ENCODE data around the gene MTRF1. TPM values are rescaled to one million over a fixed set of nuclear protein-coding genes. Genes with fewer than 3 reads are reported as not detected.

Gene MTRF1
- total and polyA plus RNA-seq, 9 of the 15 experiments (the other 6 are each of a cell fraction or from before 2014, with no cell fraction given): 12.5 to 33.7 (median 20.1) TPM

- Histone ChIP-seq H3K36me3 (ENCODE audit: control insufficient read depth, insufficient read depth, low read length) (no peaks in the 10 kb centered on the region; the same call in 2 of the 3 replicates), H3K9ac (ENCODE audit: insufficient read depth in 1 of 2, low read depth in 2 of 2, low read length in 2 of 2) (no peak overlapping the region), H3K79me2 (ENCODE audit: control insufficient read depth, insufficient read depth, low read length) (no peaks in the 10 kb centered on the region), H3K9me3 (replicated peaks; ENCODE audit: control insufficient read depth, insufficient read depth, low read depth, low read length) (no peaks in the 10 kb centered on the region), H3K9me1 (ENCODE audit: control insufficient read depth, insufficient read depth, low read length) (no peaks in the 10 kb centered on the region), H3K4me2 (ENCODE audit: insufficient read depth, low read length) (no peak overlapping the region), H3K4me1 (replicated peaks in 1 of 2; ENCODE audit: control insufficient read depth in 2 of 2, insufficient read depth in 2 of 2, low read length in 2 of 2) (no peaks in the 10 kb centered on the region), H3K27ac (ENCODE audit: extremely low read depth, low read depth, low read length) (no peak overlapping the region), H2AFZ (ENCODE audit: low read depth, low read length) (no peak overlapping the region), H3K27me3 (ENCODE audit: control insufficient read depth in 2 of 2, insufficient read depth in 2 of 2, low read length in 2 of 2) (no peaks in the 10 kb centered on the region), H3K4me3 (no peak overlapping the region), H4K20me1 (replicated peaks; ENCODE audit: control insufficient read depth, insufficient read depth, low read length) (no peaks in the 10 kb centered on the region)
- no peak for TF ChIP-seq SNIP1 (IDR thresholded peaks at IDR 0.05; ENCODE audit: low read depth)
- TF ChIP-seq, protein P1, sequence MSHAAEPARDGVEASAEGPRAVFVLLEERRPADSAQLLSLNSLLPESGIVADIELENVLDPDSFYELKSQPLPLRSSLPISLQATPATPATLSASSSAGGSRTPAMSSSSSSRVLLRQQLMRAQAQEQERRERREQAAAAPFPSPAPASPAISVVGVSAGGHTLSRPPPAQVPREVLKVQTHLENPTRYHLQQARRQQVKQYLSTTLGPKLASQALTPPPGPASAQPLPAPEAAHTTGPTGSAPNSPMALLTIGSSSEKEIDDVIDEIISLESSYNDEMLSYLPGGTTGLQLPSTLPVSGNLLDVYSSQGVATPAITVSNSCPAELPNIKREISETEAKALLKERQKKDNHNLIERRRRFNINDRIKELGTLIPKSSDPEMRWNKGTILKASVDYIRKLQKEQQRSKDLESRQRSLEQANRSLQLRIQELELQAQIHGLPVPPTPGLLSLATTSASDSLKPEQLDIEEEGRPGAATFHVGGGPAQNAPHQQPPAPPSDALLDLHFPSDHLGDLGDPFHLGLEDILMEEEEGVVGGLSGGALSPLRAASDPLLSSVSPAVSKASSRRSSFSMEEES (CRISPR knock-in tag; IDR thresholded peaks at IDR 0.05): no peak
- no TSS peak for BruUV-seq (replicated peaks)
- FAIRE-seq: no peak
- in situ Hi-C loops (cut with MboI) (no loop called here), intact Hi-C loops (cut with micrococcal nuclease) (no loop called here)
- POLR2A ChIA-PET: no interaction called here
- CTCF ChIA-PET (ENCODE audit: low intra/inter-chr PET ratio): no interaction called here
- no peak for DNase-seq (ENCODE audit: extremely low read depth in 1 of 4, low spot score in 3 of 4)
- 30% methylated on average over 3 of the region's 3 CpGs for WGBS (ENCODE audit: insufficient coverage, low coverage, missing lambda C conversion rate)
- no peak for ATAC-seq
Observed at GRCh38 chr13:41186481-41186880, 76.9 kb downstream of the MTRF1 start.

DNA sequence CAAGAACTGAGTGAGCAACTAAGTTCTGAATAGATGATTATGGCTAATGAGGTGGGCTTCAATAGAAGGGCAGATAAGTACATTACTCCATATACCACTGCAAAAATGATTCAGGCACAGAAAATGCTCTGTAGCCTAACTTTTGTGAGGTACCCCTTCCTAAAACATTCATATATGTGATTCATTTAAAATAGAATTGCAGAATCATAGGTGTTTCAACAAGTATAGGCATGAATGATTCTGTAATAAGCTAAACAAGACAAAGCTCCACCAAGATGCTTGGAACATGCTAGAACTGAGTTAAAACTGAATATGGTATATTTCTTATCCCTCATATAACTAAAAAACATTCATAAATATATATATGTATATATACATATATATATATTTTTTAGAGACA, 81.1 kb downstream of the MTRF1 start:
- CTCF ChIA-PET (ENCODE audit: low intra/inter-chr PET ratio): no interaction called here
- H3K9me1 ChIP-seq (ENCODE audit: control insufficient read depth, insufficient read depth, low read length): no peaks in the 10 kb centered on the region
- no peak overlapping the region for H3K4me2 ChIP-seq (ENCODE audit: insufficient read depth, low read length)
- POLR2A ChIA-PET: no interaction called here
- no peak for FAIRE-seq
- intact Hi-C loops (cut with micrococcal nuclease) (no loop called here), in situ Hi-C loops (cut with MboI) (no loop called here)
- no TSS peak for BruUV-seq (replicated peaks)
- H2AFZ ChIP-seq (ENCODE audit: low read depth, low read length): no peak overlapping the region
- peaks cover 0 to 4% of the 10 kb centered on the region in 2 experiments; a peak in 1 of 5 replicates for H3K4me1 ChIP-seq (replicated peaks in 1 of 2; ENCODE audit: control insufficient read depth in 2 of 2, insufficient read depth in 2 of 2, low read length in 2 of 2)
- no peaks in the 10 kb centered on the region for H3K79me2 ChIP-seq (ENCODE audit: control insufficient read depth, insufficient read depth, low read length)
- no peak for ATAC-seq
- no peaks in the 10 kb centered on the region for H3K9me3 ChIP-seq (replicated peaks; ENCODE audit: control insufficient read depth, insufficient read depth, low read depth, low read length)
- no peak overlapping the region for H3K9ac ChIP-seq (ENCODE audit: insufficient read depth in 1 of 2, low read depth in 2 of 2, low read length in 2 of 2)
- no peak overlapping the region for H3K4me3 ChIP-seq
- no peak overlapping the region for H3K27ac ChIP-seq (ENCODE audit: extremely low read depth, low read depth, low read length)
- no peaks in the 10 kb centered on the region for H3K27me3 ChIP-seq (ENCODE audit: control insufficient read depth in 2 of 2, insufficient read depth in 2 of 2, low read length in 2 of 2)
- H3K36me3 ChIP-seq (ENCODE audit: control insufficient read depth, insufficient read depth, low read length): no peaks in the 10 kb centered on the region
- H4K20me1 ChIP-seq (replicated peaks; ENCODE audit: control insufficient read depth, insufficient read depth, low read length): no peaks in the 10 kb centered on the region
- DNase-seq (ENCODE audit: extremely low read depth in 1 of 4, low spot score in 3 of 4): no peak
- TF ChIP-seq MEF2A (IDR thresholded peaks at IDR 0.05; ENCODE audit: control insufficient read depth, low read depth, low read length) (no peak), MIER1 (IDR thresholded peaks at IDR 0.05; ENCODE audit: low read depth) (no peak), PHF20 (IDR thresholded peaks at IDR 0.05; ENCODE audit: partially characterized antibody) (no peak), TCFL5 (CRISPR knock-in tag; conservative IDR thresholded peaks at IDR 0.05) (no peak), HMGN3 (IDR thresholded peaks at IDR 0.05; ENCODE audit: borderline replicate concordance, extremely low read depth, insufficient read length, low read depth, low read length) (no peak)
